ACC112 (cell line): ENCODE data around the gene STK39.
"Not testable (repeated sequence)": the region's sequence is repeated elsewhere in the genome, so short reads cannot be mapped to it uniquely, and the experiment has no call there.

Experiments used
- H2AFZ ChIP-seq: fragments of 200-600 bp; sonication (generic); one replicate; pipeline ENCODE4 v1.6.0; 2017; ENCODE audit warnings: antibody characterized with exemption, low read length; ENCODE audit not compliant: unreplicated experiment
- H3K27ac ChIP-seq: fragments of 200-600 bp; sonication (generic); 2 replicates; pipeline ENCODE4 v1.5.1; 2014; ENCODE audit warnings: low read depth, mild to moderate bottlenecking, antibody characterized with exemption, low read length, moderate library complexity
- H3K27me3 ChIP-seq: fragments of 200-600 bp; sonication (generic); 2 replicates; pipeline ENCODE4 v1.6.1; 2014; ENCODE audit warnings: mild to moderate bottlenecking, antibody characterized with exemption, low read length, moderate library complexity, mixed read lengths; ENCODE audit not compliant: insufficient read depth
- H3K36me3 ChIP-seq: fragments of 200-600 bp; sonication (generic); 2 replicates; pipeline ENCODE4 v1.6.1; 2016; ENCODE audit warnings: mild to moderate bottlenecking, antibody characterized with exemption, low read length, moderate library complexity, mixed read lengths; ENCODE audit not compliant: insufficient read depth
- H3K4me1 ChIP-seq: fragments of 200-600 bp; sonication (generic); one replicate; pipeline ENCODE4 v1.6.1; 2016; ENCODE audit warnings: low read length, mixed read lengths; ENCODE audit not compliant: insufficient read depth, unreplicated experiment, control insufficient read depth
- H3K4me3 ChIP-seq: fragments of 200-600 bp; sonication (generic); 2 replicates; pipeline ENCODE4 v1.5.1; 2014; ENCODE audit warnings: mild to moderate bottlenecking, low read depth, low read length
- H3K79me2 ChIP-seq: fragments of 200-600 bp; sonication (generic); one replicate; pipeline ENCODE4 v1.6.0; 2016; ENCODE audit warnings: low read length; ENCODE audit not compliant: control insufficient read depth, unreplicated experiment, insufficient read depth

The STK39 gene

DNA sequence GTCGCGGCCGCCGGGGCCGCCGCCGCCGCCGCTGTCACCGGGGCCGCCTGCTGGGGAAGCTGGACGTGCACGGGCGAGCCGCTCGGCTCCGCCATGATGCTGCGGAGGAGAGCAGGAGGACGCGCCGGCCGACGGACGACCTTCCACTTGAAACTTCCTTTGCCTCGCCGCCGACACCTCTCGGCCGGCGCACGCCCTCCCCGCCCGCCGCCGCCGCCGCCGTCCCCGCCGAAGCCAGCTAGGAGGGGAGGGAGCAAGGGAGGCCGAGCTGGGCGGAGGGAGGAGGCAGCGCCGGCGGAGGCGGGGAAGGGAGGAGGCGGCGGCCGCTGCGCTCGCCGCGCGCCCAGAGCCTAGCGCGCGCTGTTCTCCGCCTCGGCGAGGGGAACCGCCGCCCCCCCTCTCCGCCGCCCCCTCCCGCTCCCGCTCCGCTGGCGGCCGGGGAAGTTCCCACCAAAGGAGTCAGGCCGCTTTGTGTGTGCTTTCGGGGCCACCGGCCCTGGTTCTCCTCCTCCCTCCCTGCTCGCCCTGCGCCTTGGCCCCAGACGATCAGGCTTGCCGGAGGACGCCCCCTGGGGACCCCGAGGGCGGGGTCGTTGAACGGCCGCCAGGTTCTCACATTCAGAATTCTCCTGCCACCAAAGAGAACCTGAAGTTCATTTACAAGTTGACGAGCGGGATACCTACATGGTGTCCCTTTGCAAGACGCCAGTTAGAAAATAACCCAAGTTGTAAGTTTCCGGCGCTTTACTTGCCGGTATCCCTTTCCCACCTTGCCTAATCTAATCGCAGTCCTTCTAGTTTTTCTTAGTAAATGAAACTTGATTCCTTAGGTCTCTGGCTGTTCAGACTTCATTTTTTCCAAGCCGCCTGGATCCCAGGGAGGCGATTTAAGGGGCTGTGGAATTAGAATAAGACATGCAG lies at the start of gene STK39:
Gene STK39, minus strand, starts transcription at position 255 of the 921 bp plus-strand sequence. Its CDS starts 160 bp downstream, at position 95.
- Histone ChIP-seq H3K27ac (peak within 1 kb of the TSS; percentile 33; the same call in 1 of the 2 replicates), H3K4me3 (peak within 1 kb of the TSS; percentile 90), H3K4me1 (peaks cover 26% of the 10 kb centered on the region), H3K27me3 (no peaks in the 10 kb centered on the region), H2AFZ (peak within 1 kb of the TSS; percentile 76), H3K36me3 (no peaks in the 10 kb centered on the region), H3K79me2 (peaks cover 35% of the 10 kb centered on the region)

DNA sequence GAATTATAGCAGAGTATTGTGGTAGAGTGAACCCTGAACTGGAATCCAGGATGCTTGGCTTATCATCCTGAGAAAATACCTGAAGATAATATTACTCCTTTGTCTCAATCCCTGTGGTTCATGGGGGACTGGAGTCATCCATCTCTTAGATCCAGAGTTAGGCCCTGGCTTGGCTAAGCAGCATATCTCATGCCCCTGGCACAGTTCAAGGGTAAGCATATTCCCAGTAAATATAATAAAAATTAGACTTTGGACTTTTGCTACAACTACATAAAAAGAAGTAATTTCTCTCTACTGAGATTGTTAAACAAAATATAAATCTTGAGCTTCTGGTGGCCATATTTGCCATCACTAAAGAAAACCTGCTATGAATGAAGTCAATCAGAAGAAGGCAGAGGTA lies 47.7 kb upstream of the STK39 start:
- H3K79me2 ChIP-seq: no peaks in the 10 kb centered on the region
- H3K27me3 ChIP-seq: no peaks in the 10 kb centered on the region
- H2AFZ ChIP-seq: no peak overlapping the region
- no peaks in the 10 kb centered on the region for H3K4me1 ChIP-seq
- H3K4me3 ChIP-seq: no peak overlapping the region
- no peak overlapping the region for H3K27ac ChIP-seq
- H3K36me3 ChIP-seq: no peaks in the 10 kb centered on the region

DNA sequence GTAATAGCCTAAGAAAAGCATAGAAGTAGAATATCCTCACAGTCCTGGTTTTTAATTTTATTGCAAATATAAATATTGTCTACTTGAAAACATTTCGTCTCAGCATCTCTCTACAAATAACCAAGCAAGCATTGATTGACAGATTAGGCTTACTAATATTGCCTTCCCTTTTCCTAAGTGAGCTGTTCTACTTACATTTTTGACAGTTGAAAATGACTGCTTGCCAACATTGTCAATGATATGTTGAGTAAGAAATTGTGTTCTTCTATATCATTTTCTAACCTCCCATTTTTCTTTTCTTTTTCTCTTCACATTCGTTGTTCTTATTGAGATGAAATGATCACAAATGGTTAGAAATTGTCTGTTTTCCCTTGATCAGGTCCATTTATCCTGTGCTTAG lies 47.0 kb upstream of the STK39 start:
- Histone ChIP-seq H2AFZ (no peak overlapping the region), H3K79me2 (no peaks in the 10 kb centered on the region), H3K36me3 (no peaks in the 10 kb centered on the region), H3K27me3 (no peaks in the 10 kb centered on the region), H3K4me1 (no peaks in the 10 kb centered on the region), H3K27ac (no peak overlapping the region), H3K4me3 (no peak overlapping the region)

DNA sequence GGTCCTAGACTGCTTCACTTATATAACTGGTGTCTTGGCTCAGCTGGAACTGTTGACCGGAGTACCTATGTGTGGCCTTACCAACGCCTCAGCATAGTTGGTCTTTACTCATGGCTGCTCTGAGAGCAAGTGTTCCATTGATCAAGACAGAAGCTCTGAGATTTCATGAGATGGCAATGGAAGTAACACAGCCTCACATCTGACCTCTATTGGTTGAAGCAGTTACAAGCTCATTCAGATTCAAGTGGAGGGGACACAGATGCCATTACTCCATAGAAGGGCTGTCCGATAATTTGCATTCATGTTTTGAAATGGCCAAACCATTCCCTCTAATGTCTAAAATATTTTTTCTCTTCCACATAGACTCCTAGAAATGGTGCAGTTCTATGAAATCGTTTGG lies 46.4 kb upstream of the STK39 start:
- Histone ChIP-seq H3K36me3 (no peaks in the 10 kb centered on the region), H3K4me3 (no peak overlapping the region), H3K27ac (no peak overlapping the region), H3K79me2 (no peaks in the 10 kb centered on the region), H3K4me1 (no peaks in the 10 kb centered on the region), H3K27me3 (no peaks in the 10 kb centered on the region), H2AFZ (no peak overlapping the region)

DNA sequence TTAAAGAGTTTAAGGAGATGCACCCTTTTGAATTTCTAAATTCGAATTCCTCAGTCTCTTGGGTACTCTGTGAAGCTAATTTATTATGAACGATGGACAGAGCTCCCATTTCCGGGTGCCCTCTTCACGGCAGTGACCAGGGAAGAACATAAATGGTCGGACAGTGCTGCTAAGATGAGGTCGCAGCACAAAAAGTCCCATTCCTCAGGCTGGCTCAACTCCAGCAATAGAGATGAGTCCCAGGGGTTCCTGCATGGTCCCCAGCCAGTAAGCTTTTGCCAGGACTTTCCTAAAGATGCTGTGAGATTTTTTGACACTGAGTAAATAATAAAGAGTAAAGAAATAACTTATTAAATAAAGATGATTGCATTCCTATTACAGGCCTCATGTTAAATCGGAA lies 43.0 kb upstream of the STK39 start:
- H2AFZ ChIP-seq: no peak overlapping the region
- no peaks in the 10 kb centered on the region for H3K27me3 ChIP-seq
- no peaks in the 10 kb centered on the region for H3K79me2 ChIP-seq
- no peak overlapping the region for H3K4me3 ChIP-seq
- H3K27ac ChIP-seq: no peak overlapping the region
- H3K36me3 ChIP-seq: no peaks in the 10 kb centered on the region
- no peaks in the 10 kb centered on the region for H3K4me1 ChIP-seq

- Histone ChIP-seq H3K27ac (no peak overlapping the region), H3K27me3 (no peaks in the 10 kb centered on the region), H3K79me2 (no peaks in the 10 kb centered on the region), H2AFZ (no peak overlapping the region), H3K4me1 (no peaks in the 10 kb centered on the region), H3K36me3 (no peaks in the 10 kb centered on the region), H3K4me3 (no peak overlapping the region)
These were observed 42.5 kb upstream of the STK39 start for GRCh38 chr2:168289880-168290279.

DNA sequence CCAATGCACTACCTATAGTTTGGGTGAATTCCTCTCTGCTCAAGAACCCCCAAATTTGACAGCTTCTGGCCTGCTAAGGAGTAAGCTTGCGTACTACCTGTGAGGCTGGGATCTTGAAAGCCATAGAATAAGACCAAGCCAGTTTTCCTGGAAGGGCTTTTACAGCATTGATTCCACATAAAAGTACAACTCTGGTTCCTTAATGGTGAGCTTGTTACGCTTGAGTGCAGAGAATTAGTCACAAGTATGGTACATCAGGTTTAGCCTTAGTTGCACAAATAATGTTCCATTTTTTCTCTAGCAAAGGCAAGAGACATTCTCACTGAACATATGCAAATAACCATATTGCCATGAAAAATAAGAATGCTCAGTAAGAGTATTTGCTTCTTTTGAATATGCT lies 39.1 kb upstream of the STK39 start:
- Histone ChIP-seq H3K36me3 (no peaks in the 10 kb centered on the region), H3K27me3 (no peaks in the 10 kb centered on the region), H3K79me2 (no peaks in the 10 kb centered on the region), H2AFZ (no peak overlapping the region), H3K4me1 (no peaks in the 10 kb centered on the region), H3K27ac (no peak overlapping the region), H3K4me3 (no peak overlapping the region)

GRCh38 chr2:168278424-168278888 lies 31.1 kb upstream of the STK39 start:
- H3K27me3 ChIP-seq: no peaks in the 10 kb centered on the region
- H3K4me1 ChIP-seq: no peaks in the 10 kb centered on the region
- no peak overlapping the region for H3K27ac ChIP-seq
- no peak overlapping the region for H2AFZ ChIP-seq
- no peaks in the 10 kb centered on the region for H3K36me3 ChIP-seq
- H3K79me2 ChIP-seq: no peaks in the 10 kb centered on the region
- no peak overlapping the region for H3K4me3 ChIP-seq

DNA sequence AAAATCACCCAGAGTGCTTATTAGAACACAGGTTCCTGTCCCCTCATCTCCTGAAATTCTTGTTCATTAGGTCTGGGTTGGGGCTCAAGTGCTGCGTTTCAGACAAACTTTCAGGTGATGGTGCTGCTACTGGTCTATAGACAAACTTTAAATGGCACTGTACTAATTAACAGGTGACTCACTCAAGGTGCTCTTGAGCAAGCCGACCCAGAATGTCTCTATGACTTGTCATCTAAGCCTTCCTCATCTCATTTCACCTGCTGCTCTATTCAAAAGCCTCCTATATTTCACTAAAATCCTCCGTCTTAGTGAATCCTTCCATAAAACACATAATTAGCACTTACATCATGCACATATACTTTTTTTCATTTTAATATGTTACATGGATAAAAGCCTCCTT lies 29.9 kb upstream of the STK39 start:
- no peak overlapping the region for H3K27ac ChIP-seq
- H2AFZ ChIP-seq: no peak overlapping the region
- H3K79me2 ChIP-seq: no peaks in the 10 kb centered on the region

GRCh38 chr2:168272225-168272624 lies 24.8 kb upstream of the STK39 start:
- H2AFZ ChIP-seq: no peak overlapping the region
- no peaks in the 10 kb centered on the region for H3K27me3 ChIP-seq
- H3K4me1 ChIP-seq: no peaks in the 10 kb centered on the region
- no peaks in the 10 kb centered on the region for H3K36me3 ChIP-seq
- H3K79me2 ChIP-seq: no peaks in the 10 kb centered on the region
- H3K4me3 ChIP-seq: no peak overlapping the region
- H3K27ac ChIP-seq: no peak overlapping the region

More for the DNA sequence above, 29.9 kb upstream of the STK39 start:
- Histone ChIP-seq H3K36me3 (no peaks in the 10 kb centered on the region), H3K4me3 (no peak overlapping the region), H3K27me3 (no peaks in the 10 kb centered on the region), H3K4me1 (no peaks in the 10 kb centered on the region)

- H3K36me3 ChIP-seq, H3K79me2 ChIP-seq, H3K4me1 ChIP-seq: not testable (repeated sequence)
These were observed 15.5 kb upstream of the STK39 start for GRCh38 chr2:168262926-168263325.

More at GRCh38 chr2:168262926-168263325, 15.5 kb upstream of the STK39 start:
- not testable (repeated sequence) for H3K27ac ChIP-seq, H3K27me3 ChIP-seq, H3K4me3 ChIP-seq, H2AFZ ChIP-seq
